IMR-90 (cell line): ENCODE measurements around the gene LYRM4. TPM values are rescaled to one million over a fixed set of nuclear protein-coding genes. Genes with fewer than 3 reads are reported as not detected.

ENCODE experiments used
- ATAC-seq: fragments of 200-7000 bp; cut with Tn5 transposase; 2 replicates; pipeline ENCODE4 v1.9.1; 2020; ENCODE audit warnings: low read depth, mild to moderate bottlenecking, moderate library complexity
- BruUV-seq: library from RNA; stranded (reverse); fragments of 400-500 nt; replicated peaks from 2 replicates; lab custom pipeline; 2021; lab: Mats Ljungman, UMichigan
- CTCF ChIA-PET: fragments of 300-600 bp; formaldehyde crosslinking; extraction: SDS; loops from one replicate; lab custom pipeline; 2021; ENCODE audit warnings: antibody characterized with exemption; lab: Yijun Ruan, JAX
- POLR2A ChIA-PET: fragments of 300-600 bp; sonication (Branson Sonifier 250); formaldehyde crosslinking; loops from one replicate; lab custom pipeline; 2022; ENCODE audit warnings: antibody characterized with exemption; ENCODE audit not compliant: unreplicated experiment; lab: Charles Lee
- DNase-seq: peaks from one replicate; pipeline ENCODE4 v3.0.0; 2013
- H2AFZ ChIP-seq: replicated peaks from 2 replicates; pipeline ENCODE3; 2013; ENCODE audit warnings: low read length, mild to moderate bottlenecking; ENCODE audit not compliant: poor library complexity
- H2AK5ac ChIP-seq: 2 replicates; pipeline ENCODE4 v1.6.1; 2013; ENCODE audit warnings: low read depth, low read length, inconsistent platforms
- H2AK9ac ChIP-seq: replicated peaks from 2 replicates; pipeline ENCODE3; 2013; ENCODE audit warnings: mild to moderate bottlenecking, low read depth, low read length, moderate library complexity; ENCODE audit not compliant: poor library complexity
- H2BK120ac ChIP-seq: 2 replicates; pipeline ENCODE4 v1.6.1; 2013; ENCODE audit warnings: low read depth, low read length, inconsistent platforms
- H2BK15ac ChIP-seq: 3 replicates; pipeline ENCODE4 v1.6.1; 2013; ENCODE audit warnings: low read depth, low read length, inconsistent platforms
- H2BK20ac ChIP-seq: 2 replicates; pipeline ENCODE4 v1.6.1; 2013; ENCODE audit warnings: low read depth, mild to moderate bottlenecking, inconsistent platforms, low read length, moderate library complexity
- H2BK5ac ChIP-seq: 2 replicates; pipeline ENCODE4 v1.6.1; 2013; ENCODE audit warnings: mild to moderate bottlenecking, low read depth, low read length, inconsistent platforms; ENCODE audit not compliant: poor library complexity, severe bottlenecking
- H3K14ac ChIP-seq: replicated peaks from 2 replicates; pipeline ENCODE4 v1.6.1; 2013; ENCODE audit warnings: low read depth, low read length, inconsistent platforms
- H3K18ac ChIP-seq: 2 replicates; pipeline ENCODE4 v1.6.1; 2013; ENCODE audit warnings: low read depth, low read length, control low read depth
- H3K23ac ChIP-seq: 2 replicates; pipeline ENCODE4 v1.6.1; 2013; ENCODE audit warnings: low read depth, low read length, inconsistent platforms
- H3K27ac ChIP-seq: 2 replicates; pipeline ENCODE4 v1.5.1; 2013; ENCODE audit warnings: mild to moderate bottlenecking, control low read depth, low read length; ENCODE audit not compliant: insufficient read depth
- H3K27me3 ChIP-seq: 2 replicates; pipeline ENCODE4 v1.6.1; 2013; ENCODE audit warnings: low read length; ENCODE audit not compliant: control insufficient read depth, insufficient read depth
- H3K36me3 ChIP-seq: 2 replicates; pipeline ENCODE4 v1.6.1; 2013; ENCODE audit warnings: low read length, mixed read lengths; ENCODE audit not compliant: control insufficient read depth, insufficient read depth
- H3K4ac ChIP-seq: 2 replicates; pipeline ENCODE4 v1.6.1; 2013; ENCODE audit warnings: low read depth, low read length, inconsistent platforms
- H3K4me1 ChIP-seq: 2 replicates; pipeline ENCODE4 v1.6.1; 2013; ENCODE audit warnings: low read length, mixed read lengths; ENCODE audit not compliant: control insufficient read depth, insufficient read depth
- H3K4me2 ChIP-seq: 2 replicates; pipeline ENCODE4 v1.6.1; 2013; ENCODE audit warnings: low read depth, mild to moderate bottlenecking, control low read depth, low read length, moderate library complexity
- H3K4me3 ChIP-seq: 2 replicates; pipeline ENCODE4 v1.5.1; 2013; ENCODE audit warnings: low read depth, mild to moderate bottlenecking, control low read depth, low read length, moderate library complexity; ENCODE audit not compliant: insufficient read depth
- H3K56ac ChIP-seq: 2 replicates; pipeline ENCODE4 v1.6.1; 2013; ENCODE audit warnings: low read length, inconsistent platforms; ENCODE audit not compliant: insufficient read depth; ENCODE audit errors: extremely low read depth
- H3K79me1 ChIP-seq, 2 experiments: 2 replicates each; pipeline ENCODE4 v1.6.1; 2013; ENCODE audit warnings: low read length in 2 of 2, inconsistent platforms in 1 of 2, low read depth in 1 of 2
- H3K9ac ChIP-seq: 2 replicates; pipeline ENCODE4 v1.6.1; 2013; ENCODE audit warnings: low read depth, low read length, control low read depth
- H3K9me1 ChIP-seq: 2 replicates; pipeline ENCODE4 v1.6.1; 2013; ENCODE audit warnings: low read length, inconsistent platforms; ENCODE audit not compliant: insufficient read depth
- H3K9me3 ChIP-seq: 2 replicates; pipeline ENCODE4 v1.6.1; 2013; ENCODE audit warnings: low read length; ENCODE audit not compliant: control insufficient read depth, insufficient read depth
- H4K20me1 ChIP-seq: 2 replicates; pipeline ENCODE4 v1.6.1; 2013; ENCODE audit warnings: low read length, inconsistent platforms; ENCODE audit not compliant: insufficient read depth
- H4K5ac ChIP-seq: 2 replicates; pipeline ENCODE4 v1.6.1; 2013; ENCODE audit warnings: mild to moderate bottlenecking, low read depth, low read length, control low read depth
- H4K8ac ChIP-seq, 2 experiments: 2 replicates each; pipeline ENCODE4 v1.6.1; 2013; ENCODE audit warnings: low read depth in 2 of 2, low read length in 2 of 2, control low read depth in 1 of 2, inconsistent platforms in 1 of 2
- H4K91ac ChIP-seq: 2 replicates; pipeline ENCODE4 v1.6.1; 2013; ENCODE audit warnings: low read depth, low read length, inconsistent platforms; ENCODE audit not compliant: insufficient read depth
- USF2 ChIP-seq: fragments of 150-350 bp; IDR thresholded peaks from 2 replicates; pipeline ENCODE4 v1.6.1; 2017; ENCODE audit warnings: mild to moderate bottlenecking, antibody characterized with exemption, low read length, low read depth
- WGBS, 2 experiments: methylation state at CpG; one replicate each; pipeline versions ENCODE4 v1.1.5 to v1.1.7; 2013; ENCODE audit warnings: missing lambda C conversion rate in 2 of 2; ENCODE audit not compliant: insufficient read length in 1 of 2; ENCODE audit errors: extremely low coverage in 2 of 2; 5-methylcytosine and 5-hydroxymethylcytosine counted together
- dilution Hi-C: fragments of 300-500 bp; cut with HindIII; formaldehyde crosslinking; loops from one replicate; pipeline ENCODE4 v1.14.3; 2018; ENCODE audit warnings: low sequenced_read_pairs; ENCODE audit not compliant: unreplicated experiment
- in situ Hi-C: fragments of 300-500 bp; cut with MboI; formaldehyde crosslinking; loops from 3 replicates; pipeline ENCODE4 v1.14.3; 2019; ENCODE audit warnings: low sequenced_read_pairs, inconsistent platforms, mixed read lengths
- intact Hi-C: fragments of 100-400 bp; cut with micrococcal nuclease; formaldehyde crosslinking; loops from 2 replicates; pipeline ENCODE4 v1.10.0; 2022
- polyA plus RNA-seq, 3 experiments: library from polyadenylated mRNA; depleted of rRNA; stranded (reverse); fragments of >200 nt; gene quantifications; 2 replicates each; pipeline ENCODE4 v1.2.3, GENCODE V29; 2012; ENCODE audit warnings: low replicate concordance in 1 of 3
- total RNA-seq: library from RNA; depleted of rRNA; stranded (reverse); fragments of >200 nt; gene quantifications from 2 replicates; pipeline ENCODE4 v1.2.3, GENCODE V29; 2012

LYRM4 gene
- total and polyA plus RNA-seq, 2 of the 4 experiments (the other 2 are of a cell fraction): 11.5 to 26.6 TPM

GRCh38 chr6:5139828-5140771 lies 120.7 kb downstream of the LYRM4 start:
- Histone ChIP-seq H3K14ac (no peak overlapping the region), H3K4me2 (no peak overlapping the region), H4K20me1 (no peaks in the 10 kb centered on the region), H2BK120ac (no peak overlapping the region), H4K8ac (no peak overlapping the region), H3K9ac (no peak overlapping the region), H3K23ac (no peak overlapping the region), H3K9me3 (no peaks in the 10 kb centered on the region), H3K4me1 (no peaks in the 10 kb centered on the region; the same call in 1 of the 2 replicates), H3K9me1 (no peaks in the 10 kb centered on the region), H2AK5ac (no peak overlapping the region), H3K4ac (no peak overlapping the region), H2BK20ac (no peak overlapping the region), H3K36me3 (no peaks in the 10 kb centered on the region), H4K5ac (no peak overlapping the region), H3K79me1 (no peaks in the 10 kb centered on the region), H2AK9ac (no peak overlapping the region), H3K18ac (no peak overlapping the region), H3K27ac (no peak overlapping the region), H4K91ac (no peak overlapping the region), H3K4me3 (no peak overlapping the region), H3K27me3 (no peaks in the 10 kb centered on the region), H2AFZ (no peak overlapping the region), H2BK5ac (no peak overlapping the region), H3K56ac (no peak overlapping the region), H2BK15ac (no peak overlapping the region)
- no peak for ATAC-seq
- no peak for DNase-seq
- intact Hi-C loops (loop anchor here (5.0 kb wide), 1 partner anchor 137 kb away; no protein-coding TSS in a partner anchor), in situ Hi-C loops (loop anchor here (5.0 to 10.0 kb wide), 2 partner anchors 252 to 1405 kb away; no protein-coding TSS in a partner anchor), dilution Hi-C loops (no loop called here)
- no peak for TF ChIP-seq USF2
- no TSS peak for BruUV-seq
- ChIA-PET POLR2A (interaction anchor here (0.7 kb wide), 1 partner anchor 114 kb away, joined by 4 read pairs; no protein-coding TSS in a partner anchor), CTCF (interaction anchor here (0.6 kb wide), 1 partner anchor 74 kb away, joined by 3 read pairs; no protein-coding TSS in a partner anchor)
- WGBS, 2 experiments: 83% methylated on average over 1 of the region's 12 CpGs; no CpG with 5 or more reads in 1 of the 2 experiments
